OCI-LY7 (cell line): Measurements from ENCODE around the gene NACA.
"Not testable (repeated sequence)": the region's sequence is repeated elsewhere in the genome, so short reads cannot be mapped to it uniquely, and the experiment has no call there.

ENCODE experiments used
- CTCF ChIP-seq: fragments of 200-600 bp; sonication (generic); conservative IDR thresholded peaks from 2 replicates; pipeline ENCODE4 v1.5.1; 2014; ENCODE audit warnings: mild to moderate bottlenecking, antibody characterized with exemption, low read length, moderate library complexity, mixed read lengths
- EZH2phosphoT487 ChIP-seq: fragments of 200-600 bp; sonication (generic); IDR thresholded peaks from 2 replicates; pipeline ENCODE4 v1.6.1; 2018; ENCODE audit warnings: low read depth, borderline replicate concordance, mild to moderate bottlenecking, mixed run types, antibody characterized with exemption, low read length, moderate library complexity, mixed read lengths

- not testable (repeated sequence) for TF ChIP-seq CTCF, EZH2phosphoT487
Measured at GRCh38 chr12:56704522-56704921, 20.6 kb downstream of the NACA start.
